Measurements from ENCODE around the gene MYO7B.

MYO7B gene

DNA sequence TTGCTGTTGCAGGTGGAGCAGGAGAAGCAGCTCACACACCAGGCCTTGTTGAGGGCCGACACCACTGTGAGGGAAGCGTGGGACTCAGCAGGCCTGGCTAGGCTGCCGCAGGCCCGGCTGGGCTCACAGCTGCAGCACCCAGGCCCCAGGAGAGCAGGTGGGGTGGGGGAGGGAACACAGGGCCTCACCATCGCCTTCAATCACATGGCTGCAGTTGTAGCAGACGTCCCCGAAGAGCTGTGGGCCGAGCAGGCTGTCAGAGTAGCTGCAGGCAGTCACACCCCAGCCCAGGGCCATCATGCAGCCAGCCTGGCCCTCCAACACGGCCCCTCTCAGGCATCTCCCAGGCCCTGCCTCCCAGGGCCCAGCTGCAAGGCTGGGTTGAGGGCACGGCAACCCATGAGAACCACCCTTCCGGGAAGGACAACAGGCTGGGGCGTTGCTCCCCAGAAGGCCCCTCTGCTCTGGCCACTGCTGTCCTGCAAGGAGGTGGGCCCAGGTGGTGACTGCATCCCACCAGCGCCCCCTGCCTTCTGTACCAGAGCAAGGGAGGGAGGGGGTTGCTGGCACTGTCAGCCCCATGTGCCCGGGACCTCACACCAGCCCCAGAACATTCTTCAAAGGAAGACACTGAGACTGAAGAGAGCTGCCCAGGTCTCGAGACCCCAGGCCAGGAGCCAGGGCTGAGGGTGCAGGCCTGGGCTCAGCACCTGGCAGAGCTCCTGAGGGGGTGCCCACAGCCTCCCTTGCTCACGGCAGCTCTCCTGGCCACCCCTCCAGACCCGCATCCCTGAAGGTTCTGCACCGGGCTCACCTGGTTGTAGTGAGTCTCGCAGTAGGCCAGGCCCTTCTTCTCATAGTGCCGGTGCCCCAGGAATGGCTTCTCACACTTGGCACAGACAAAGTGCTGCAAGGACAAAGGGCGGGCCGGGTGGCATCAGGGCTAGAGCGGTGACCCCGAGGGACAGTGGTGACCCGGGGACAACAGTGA lies 104.9 kb downstream of the MYO7B start:
- DNase-seq: no peak

DNA sequence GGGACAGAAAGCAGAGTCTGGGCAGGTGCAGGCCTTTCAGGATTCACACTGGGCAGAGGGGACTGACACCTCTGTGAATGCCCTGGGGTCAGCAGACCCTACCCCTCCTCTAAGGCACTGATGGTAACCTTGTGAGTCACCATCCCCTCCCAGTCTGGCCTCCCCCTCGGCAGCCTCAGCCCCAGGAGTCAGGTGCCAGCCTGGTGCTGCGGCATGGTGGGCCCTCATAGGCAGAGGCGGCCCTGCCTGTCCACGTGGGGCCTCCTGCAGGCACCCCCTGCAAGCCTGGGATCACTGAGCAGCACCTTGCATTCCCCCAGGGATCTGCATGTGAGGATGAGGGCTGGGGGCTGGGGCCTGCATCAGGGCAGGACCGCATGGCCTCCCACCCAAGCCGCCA lies 105.7 kb downstream of the MYO7B start:
- no peak for DNase-seq

DNA sequence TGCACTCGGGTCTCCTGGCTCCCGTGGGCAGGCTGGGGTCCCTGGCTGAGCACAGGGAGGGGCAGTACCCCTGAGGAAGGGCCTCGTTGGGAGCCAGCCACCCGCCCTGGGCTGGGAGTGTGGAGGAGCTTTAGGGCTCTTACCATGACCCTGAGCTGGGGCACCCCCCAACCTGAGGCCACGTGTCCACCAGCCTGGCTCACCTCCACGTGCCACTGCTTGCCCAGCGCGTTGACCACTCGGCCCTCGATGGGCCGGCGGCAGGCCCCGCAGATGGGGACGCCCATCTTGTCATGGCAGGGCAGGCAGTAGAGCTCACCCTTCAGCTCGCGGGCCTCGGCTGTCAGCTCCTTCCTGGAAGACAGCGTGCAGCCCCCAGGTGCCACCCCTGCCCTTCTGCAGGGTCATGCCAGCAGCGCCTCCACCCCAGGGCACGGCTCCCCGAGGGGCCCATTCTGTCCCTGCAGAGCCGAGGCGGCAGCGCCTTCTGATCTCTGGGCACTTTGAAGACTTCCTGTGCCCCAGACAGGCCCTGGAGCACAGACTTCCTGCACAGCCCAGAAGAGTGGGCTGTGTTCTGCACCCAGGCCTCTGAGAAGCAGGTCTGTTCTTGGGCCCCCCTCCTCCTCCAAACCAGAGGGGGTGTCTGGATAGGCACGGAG lies 106.5 kb downstream of the MYO7B start:
- no peak for DNase-seq

DNA sequence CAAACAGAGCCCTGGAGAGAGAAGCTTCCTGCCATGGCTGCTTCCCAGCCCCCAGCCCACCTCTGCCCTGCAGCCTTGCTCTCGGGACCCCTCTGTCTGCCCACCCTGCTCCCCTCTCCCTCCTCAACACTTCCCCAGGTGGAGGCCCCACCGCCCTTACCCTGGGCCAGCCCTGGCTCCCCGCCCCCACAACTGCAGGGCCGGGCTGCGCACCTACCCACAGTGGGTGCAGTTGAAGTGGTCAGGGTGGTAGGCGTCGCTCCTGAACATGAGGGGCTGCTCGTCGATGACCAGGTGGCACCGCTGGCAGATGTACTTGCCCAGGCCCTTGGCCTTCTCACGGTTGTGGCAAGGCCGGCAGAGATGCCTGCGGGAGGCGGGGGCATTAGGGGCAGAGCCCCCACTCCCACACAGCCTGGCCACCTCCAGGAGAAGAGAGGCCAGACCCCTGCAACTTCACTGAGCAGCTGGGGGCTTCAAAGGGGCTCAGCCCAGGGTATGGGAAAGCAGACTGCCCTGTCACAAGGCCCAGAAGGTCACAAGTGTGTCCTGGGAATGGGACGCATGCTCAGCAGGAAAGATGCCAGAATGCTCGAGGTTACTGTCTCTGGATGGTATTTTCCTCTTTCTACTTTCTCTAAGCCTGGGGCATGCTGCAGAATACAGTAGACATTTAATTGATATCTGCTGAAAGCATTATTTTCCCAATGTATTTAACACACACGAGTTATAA lies 107.4 kb downstream of the MYO7B start:
- no peak for DNase-seq

DNA sequence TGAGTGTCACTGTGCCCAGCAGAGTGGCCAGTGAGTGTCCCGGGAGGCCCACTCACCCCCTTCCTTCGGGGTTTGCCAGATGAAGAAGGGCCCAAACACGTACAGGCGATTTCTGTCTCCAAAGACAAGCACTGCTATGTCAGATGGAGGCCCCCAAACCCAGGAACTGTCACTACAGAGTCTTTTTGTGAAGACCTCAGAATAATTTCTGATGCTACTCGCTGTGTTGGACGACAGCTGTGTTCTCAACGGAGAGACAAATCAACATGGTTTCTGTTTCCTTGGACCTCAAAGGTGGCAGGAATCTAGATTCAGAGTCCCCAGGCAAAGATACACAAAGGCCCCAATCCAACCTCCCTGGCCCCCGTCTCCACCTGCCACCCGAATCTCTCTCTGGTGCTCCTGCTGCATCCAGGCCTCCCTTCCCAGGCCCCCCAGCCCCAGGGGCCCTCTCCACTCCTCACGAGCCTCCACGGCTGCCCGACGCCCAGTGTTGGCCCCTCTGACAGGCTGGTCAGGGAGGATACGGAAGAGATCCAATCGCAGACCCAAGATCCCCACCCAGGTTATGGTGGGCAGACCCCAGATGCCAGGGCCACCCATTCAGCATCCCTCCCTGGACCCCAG lies 108.1 kb downstream of the MYO7B start:
- no peak for DNase-seq

DNA sequence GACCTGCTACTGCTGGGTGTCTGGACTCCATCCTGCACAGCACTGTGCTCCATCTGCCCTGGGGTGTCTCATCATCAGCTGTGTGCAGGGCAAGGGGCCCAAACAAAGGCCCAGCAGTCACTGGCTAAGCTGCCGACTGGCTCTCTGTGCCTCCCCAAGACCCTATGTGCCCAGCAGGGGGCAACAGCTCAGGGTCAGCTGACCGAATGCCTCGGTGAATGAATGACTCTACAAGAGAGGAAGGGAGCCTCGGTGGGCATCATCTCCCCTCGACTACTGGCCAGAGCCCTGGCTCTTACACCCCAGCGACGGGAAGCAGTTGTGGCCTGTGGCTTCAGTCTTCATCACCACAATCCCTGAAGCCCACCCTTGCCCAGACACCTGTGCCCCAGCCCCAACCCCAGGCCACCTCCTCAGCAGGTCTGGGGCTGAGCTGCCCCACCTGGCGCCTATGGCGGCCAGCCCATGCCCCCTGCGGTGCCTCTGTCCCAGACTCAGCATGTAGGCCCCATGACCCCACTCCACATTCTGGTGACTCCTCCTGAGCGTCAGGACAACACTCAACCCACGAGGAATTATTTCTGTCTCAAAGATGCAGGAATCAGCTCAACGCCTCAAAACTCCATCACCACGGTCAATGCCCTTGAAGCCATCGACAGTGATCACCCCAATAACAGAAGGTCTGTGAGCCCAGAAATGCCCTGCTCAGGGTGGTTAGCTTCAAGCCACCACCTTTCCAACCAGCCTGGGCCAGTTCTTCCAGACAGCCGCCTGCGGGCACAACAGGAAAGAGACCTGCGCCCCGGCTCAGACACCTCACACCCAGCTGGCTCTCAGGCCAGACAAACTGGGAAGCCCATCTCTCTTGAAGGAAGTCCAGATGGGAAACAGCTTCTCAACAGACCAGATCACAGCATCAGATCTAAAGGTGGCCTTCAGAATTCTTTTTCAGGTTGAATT lies 108.9 kb downstream of the MYO7B start:
- no peak for DNase-seq

- DNase-seq: no peak
These were observed 109.5 kb downstream of the MYO7B start for GRCh38 chr2:127645026-127645394.

GRCh38 chr2:127645395-127646291 lies 110.2 kb downstream of the MYO7B start, which contains the start of gene GPR17:
GPR17 (plus strand) TSS chr2:127646153; CDS start chr2:127650736, 4,583 bp downstream.
- DNase-seq: no peak

- no peak for DNase-seq
These were observed 111.2 kb downstream of the MYO7B start for GRCh38 chr2:127646487-127647241.

DNA sequence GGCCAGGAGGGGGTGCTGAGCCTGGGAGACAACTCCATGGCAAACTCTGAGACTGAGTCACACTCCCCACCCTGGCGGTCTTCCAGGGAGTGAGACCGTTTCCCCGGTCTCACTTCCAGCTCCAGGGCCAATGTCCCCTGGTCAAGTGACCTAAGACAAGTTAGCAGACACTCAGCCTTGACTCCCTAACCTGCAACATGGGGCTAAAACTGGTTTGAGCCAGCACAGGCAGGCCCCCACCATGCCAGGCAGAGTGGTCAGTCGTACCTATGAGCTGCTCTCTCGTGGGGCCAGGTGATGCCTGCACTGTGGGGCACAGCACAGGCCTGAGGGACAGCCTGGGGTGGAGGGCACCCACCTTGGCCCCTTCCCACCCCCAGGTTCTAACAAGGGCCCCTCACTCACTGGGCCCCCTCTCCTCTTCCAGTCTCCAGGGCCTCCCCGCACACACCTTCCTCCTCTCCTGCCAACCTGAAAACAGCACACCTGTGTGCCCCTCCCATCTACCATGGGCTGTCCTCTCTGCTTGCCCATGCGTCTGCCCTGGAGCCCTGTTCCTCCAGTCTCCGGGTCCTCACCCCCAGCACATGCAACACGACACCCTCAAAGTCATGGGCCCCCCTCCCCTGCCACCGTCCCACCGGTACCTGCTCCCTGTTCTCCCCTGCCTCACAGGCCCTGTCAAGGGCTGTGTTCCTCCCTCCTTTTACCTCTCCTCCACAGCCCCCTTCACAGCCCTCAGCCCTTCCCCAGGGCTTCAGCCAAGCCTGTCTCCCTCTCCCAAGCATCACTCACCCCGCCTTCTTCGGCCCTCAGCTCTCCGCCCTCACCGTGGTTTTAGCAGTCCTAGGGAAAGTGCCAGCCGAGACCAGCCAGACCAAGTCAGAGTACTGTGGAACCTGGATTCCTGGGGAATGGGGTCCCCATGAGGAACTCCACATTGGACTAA lies 112.0 kb downstream of the MYO7B start:
- no peak for DNase-seq

- DNase-seq: no peak
These were observed 112.8 kb downstream of the MYO7B start for GRCh38 chr2:127648321-127648720.

DNA sequence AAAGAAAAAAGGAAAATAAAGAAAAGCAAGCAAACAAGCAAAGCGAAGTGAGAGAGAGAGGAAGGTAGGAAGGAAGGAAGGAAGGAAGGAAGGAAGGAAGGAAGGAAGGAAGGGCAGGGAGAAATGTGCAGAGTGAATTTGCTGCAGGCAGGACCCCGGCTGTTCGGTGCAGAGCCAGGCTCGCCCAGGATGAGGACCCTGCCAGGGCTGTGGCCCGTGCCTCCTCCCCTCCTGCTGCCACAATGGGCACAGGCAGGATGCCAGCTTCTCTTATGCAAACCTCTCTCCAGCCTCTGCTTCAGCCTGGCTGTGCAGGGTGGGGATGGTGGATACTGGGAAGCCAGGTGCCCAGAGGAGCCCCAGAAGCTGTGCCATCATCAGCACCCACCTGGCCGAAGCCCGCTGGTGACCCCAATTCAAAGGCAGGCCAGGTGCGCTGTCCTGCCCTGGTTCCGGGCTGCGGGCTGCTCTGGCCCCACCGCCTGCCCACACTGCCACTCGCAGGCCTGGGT lies 113.7 kb downstream of the MYO7B start:
- no peak for DNase-seq

DNA sequence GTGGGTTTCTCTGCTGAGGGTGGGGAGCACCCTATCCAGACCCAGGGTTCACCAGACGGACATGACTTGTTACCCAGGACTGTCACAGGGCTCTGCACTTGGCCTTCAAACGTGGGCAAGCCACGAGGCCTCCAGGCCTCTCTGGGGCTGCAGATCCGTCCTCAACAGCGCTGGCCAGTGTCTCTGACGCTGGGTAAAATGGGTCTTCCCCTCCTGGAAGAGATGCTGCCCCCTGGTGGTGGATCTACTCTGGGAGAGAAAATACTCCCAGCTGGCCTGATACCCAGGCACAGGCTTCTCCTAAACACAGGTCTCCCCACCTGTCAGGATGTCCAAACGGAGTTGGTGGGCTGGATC lies 114.2 kb downstream of the MYO7B start:
- DNase-seq: peak; percentile 82

DNA sequence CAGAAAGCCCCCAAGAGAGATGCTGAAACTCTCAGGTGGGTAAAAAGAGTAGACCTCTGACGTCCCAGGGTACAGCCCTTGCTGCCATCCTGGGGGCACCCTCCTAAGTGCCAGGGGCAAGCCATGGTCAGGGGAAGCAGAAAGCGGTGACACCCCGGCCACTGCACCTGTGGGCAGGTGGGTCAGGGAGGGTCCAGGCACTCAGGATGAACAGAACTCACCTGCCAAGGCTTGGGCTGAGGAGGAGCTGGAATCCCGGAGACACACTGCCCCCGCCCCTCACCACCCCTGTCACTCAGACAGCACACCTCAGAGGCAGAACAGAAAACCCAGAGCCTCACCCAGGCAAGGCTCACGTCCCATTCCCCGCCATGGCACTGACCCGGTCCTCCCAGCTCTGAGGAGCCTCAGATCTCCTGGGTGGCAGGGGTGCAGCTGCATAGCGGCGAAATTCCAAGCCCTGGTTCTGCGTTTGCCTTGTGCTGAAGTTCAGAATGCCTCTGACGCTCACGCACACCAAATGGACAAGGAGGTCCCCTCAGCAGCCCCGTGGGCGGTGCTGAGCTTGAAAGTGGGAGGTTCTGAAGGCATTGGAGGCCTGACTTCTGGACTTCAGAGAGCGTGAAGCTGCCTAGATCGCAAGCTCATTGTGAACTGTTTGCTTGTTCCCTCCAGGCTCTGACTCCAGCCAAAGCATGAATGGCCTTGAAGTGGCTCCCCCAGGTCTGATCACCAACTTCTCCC lies 114.7 kb downstream of the MYO7B start:
- DNase-seq: no peak

DNA sequence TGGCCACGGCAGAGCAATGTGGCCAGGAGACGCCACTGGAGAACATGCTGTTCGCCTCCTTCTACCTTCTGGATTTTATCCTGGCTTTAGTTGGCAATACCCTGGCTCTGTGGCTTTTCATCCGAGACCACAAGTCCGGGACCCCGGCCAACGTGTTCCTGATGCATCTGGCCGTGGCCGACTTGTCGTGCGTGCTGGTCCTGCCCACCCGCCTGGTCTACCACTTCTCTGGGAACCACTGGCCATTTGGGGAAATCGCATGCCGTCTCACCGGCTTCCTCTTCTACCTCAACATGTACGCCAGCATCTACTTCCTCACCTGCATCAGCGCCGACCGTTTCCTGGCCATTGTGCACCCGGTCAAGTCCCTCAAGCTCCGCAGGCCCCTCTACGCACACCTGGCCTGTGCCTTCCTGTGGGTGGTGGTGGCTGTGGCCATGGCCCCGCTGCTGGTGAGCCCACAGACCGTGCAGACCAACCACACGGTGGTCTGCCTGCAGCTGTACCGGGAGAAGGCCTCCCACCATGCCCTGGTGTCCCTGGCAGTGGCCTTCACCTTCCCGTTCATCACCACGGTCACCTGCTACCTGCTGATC lies 115.4 kb downstream of the MYO7B start:
- no peak for DNase-seq

- no peak for DNase-seq
These were observed 115.9 kb downstream of the MYO7B start for GRCh38 chr2:127651381-127651809.

DNA sequence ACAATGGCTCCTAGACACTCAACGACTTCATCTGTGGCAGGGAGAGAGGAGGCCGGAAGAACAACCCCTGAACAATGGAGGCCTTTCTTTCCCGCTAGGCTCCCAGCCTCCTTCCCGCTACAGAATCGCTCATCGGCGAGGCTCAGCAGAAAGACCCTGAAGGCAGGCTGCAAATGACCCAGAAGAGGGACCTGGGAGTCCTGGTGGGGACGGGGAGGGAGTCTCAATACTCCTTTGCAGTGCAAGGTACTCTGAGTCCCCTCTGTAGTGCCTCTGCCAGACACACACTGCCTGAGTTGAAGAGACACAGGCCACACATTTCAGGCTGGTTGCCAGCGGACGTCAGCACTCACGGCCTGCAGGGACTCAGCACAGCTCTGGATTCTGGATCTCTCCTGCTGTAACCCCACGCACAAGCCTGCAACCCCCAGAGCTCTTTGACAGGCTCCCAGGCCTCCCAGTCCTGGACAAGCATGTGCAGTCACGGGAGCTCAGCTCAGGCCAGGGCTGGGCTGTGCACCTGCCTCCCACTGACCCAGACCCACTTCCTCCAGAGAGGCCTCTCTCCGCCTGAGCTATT lies 116.6 kb downstream of the MYO7B start:
- no peak for DNase-seq

All from COR-L47 (cell line).